Fibroblast of lung (primary cell): ENCODE data around the gene MARCO.

Experiments
- EZH2 ChIP-seq: IDR thresholded peaks from 2 replicates; pipeline ENCODE4 v1.5.1; 2012; ENCODE audit warnings: low read length, control low read depth, mild to moderate bottlenecking; ENCODE audit errors: missing control alignments
- TF ChIP-seq, protein P1 (sequence below), 2 donors: IDR thresholded peaks in 1 of 2; conservative IDR thresholded peaks in 1 of 2; 1 replicate in 1 of 2; 2 replicates in 1 of 2; pipeline ENCODE4 v1.5.1; 2011 to 2012; ENCODE audit warnings: low read length in 2 of 2, control low read depth in 1 of 2, inconsistent platforms in 1 of 2, low read depth in 1 of 2, mild to moderate bottlenecking in 1 of 2

DNA sequence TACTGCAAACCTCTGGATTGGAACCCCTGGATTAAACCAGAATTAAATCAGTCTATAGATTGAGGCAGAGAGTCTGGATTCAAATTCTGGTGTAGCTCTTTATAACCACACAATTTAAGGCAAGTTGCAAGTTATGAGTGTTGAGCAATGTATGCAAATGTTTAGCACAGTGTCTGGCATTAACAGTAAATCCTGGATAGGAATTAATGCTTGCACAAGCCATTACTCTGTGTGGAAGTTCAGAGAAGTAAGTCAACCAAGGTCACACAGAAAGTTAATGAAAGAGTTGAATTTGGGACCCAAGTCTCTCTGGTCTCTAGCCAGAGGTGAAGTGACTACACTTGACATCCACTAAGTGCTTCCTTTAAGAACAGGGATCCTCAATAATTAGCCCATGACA, 2.0 kb upstream of the MARCO start:
- TF ChIP-seq, protein P1, sequence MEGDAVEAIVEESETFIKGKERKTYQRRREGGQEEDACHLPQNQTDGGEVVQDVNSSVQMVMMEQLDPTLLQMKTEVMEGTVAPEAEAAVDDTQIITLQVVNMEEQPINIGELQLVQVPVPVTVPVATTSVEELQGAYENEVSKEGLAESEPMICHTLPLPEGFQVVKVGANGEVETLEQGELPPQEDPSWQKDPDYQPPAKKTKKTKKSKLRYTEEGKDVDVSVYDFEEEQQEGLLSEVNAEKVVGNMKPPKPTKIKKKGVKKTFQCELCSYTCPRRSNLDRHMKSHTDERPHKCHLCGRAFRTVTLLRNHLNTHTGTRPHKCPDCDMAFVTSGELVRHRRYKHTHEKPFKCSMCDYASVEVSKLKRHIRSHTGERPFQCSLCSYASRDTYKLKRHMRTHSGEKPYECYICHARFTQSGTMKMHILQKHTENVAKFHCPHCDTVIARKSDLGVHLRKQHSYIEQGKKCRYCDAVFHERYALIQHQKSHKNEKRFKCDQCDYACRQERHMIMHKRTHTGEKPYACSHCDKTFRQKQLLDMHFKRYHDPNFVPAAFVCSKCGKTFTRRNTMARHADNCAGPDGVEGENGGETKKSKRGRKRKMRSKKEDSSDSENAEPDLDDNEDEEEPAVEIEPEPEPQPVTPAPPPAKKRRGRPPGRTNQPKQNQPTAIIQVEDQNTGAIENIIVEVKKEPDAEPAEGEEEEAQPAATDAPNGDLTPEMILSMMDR (conservative IDR thresholded peaks at IDR 0.05 in 1 of 2, IDR thresholded peaks at IDR 0.05 in 1 of 2; ENCODE audit: low read depth in 1 of 2, low read length in 2 of 2) = no peak
- TF ChIP-seq EZH2 = no peak
